COLO668 (cell line): Measurements from ENCODE around the gene SQSTM1.
"Not testable (repeated sequence)": the region's sequence is repeated elsewhere in the genome, so short reads cannot be mapped to it uniquely, and the experiment has no call there.

Experiments used
- DNase-seq: peaks from one replicate; lab custom pipeline; 2025; ENCODE audit not compliant: unreplicated experiment; lab: John Stamatoyannopoulos, UW

Gene SQSTM1

DNA sequence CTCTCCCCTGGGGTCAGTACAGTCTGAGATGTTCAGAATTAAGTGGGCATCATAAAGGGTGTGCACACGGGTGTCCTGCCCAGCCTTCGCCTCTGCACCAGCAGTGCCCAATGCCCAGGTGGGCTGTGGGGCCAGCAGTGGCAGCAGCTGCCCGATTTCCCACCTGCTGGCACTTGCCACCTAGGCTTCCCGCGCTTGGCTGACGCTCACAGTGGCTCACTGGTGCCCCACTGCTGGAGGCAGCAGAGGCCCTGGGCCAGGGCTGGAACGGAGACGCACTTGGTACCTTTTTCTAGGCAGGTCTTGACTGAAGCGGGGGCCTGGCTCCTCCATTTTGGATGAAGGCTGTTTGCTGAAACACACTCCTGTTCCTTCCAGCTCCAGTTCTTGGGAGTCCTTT lies 20.9 kb downstream of the SQSTM1 start:
- DNase-seq, result no peak

GRCh38 chr5:179852993-179853547 lies 32.4 kb downstream of the SQSTM1 start:
- DNase-seq, result no peak

- DNase-seq, result no peak
Measured at GRCh38 chr5:179854356-179854755, 33.7 kb downstream of the SQSTM1 start.

- DNase-seq, result peak; percentile 60
Measured at GRCh38 chr5:179858241-179858585, 37.5 kb downstream of the SQSTM1 start.

GRCh38 chr5:179858586-179859427 lies 38.1 kb downstream of the SQSTM1 start, which contains the start of gene MRNIP:
Gene MRNIP, minus strand, starts transcription at chr5:179858817. Its CDS starts 21 bp downstream, at chr5:179858796.
- DNase-seq, result peak; percentile 94

GRCh38 chr5:179860301-179860700 lies 39.6 kb downstream of the SQSTM1 start:
- no peak for DNase-seq

GRCh38 chr5:179862296-179862695 lies 41.6 kb downstream of the SQSTM1 start:
- no peak for DNase-seq

DNA sequence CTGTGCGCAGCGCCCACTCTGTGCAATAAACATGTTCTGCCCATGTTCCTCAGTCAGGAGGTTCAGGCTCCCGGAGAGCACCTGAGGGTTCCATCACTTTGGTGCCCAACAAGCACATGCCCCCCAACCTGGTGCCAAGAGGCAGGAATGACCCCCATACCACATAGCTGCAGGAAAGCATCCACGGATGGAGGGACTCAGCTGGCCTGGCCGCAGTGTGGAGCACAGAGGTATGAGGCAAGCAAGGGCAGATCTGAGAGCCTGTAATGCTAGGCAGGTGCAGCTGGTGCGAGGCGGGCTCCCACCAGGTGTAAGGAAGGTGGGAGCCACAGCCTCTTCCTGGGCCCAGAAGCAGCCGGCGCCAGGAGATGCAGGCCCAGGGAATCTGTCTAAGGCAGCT lies 42.2 kb downstream of the SQSTM1 start:
- DNase-seq, result no peak

GRCh38 chr5:179863449-179864085 lies 42.9 kb downstream of the SQSTM1 start:
- DNase-seq, result no peak

GRCh38 chr5:179864686-179865085 lies 44.0 kb downstream of the SQSTM1 start:
- DNase-seq, result no peak

DNA sequence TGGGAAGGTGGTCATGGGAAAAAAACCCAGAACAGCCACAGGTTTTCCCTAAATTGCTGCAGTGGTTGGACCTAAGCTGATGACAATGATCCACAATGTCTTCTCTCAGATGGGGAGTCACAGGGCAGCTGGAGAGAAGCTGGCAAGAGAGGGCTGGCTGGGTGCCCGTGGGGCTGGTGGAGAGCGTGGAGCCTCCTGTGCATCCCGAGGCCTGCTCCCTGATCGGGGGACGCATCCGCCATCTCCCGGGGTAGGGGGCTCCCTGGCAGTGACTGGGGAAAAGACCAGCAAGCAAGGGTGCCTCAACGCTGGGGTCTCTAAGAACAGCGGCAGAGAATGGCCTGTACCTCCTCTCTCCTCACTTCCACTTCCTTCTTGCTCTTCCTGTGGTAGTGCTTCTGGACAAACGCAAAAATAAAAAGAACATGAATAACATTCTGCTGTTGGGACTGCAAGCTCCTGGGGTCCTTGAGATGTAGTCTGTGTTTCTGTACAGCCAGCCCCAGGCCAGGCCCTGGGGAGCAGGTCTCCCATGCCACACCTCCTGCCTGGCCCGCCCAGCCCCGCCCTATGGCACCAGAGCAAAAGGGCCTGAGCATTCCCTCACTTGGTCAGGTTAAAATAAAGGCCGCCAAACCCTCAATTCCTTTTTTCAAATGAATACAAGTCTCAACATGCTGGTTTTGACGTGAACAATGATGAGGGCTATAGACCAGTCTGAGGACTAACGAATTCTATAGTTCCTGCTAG lies 45.0 kb downstream of the SQSTM1 start:
- no peak for DNase-seq

DNA sequence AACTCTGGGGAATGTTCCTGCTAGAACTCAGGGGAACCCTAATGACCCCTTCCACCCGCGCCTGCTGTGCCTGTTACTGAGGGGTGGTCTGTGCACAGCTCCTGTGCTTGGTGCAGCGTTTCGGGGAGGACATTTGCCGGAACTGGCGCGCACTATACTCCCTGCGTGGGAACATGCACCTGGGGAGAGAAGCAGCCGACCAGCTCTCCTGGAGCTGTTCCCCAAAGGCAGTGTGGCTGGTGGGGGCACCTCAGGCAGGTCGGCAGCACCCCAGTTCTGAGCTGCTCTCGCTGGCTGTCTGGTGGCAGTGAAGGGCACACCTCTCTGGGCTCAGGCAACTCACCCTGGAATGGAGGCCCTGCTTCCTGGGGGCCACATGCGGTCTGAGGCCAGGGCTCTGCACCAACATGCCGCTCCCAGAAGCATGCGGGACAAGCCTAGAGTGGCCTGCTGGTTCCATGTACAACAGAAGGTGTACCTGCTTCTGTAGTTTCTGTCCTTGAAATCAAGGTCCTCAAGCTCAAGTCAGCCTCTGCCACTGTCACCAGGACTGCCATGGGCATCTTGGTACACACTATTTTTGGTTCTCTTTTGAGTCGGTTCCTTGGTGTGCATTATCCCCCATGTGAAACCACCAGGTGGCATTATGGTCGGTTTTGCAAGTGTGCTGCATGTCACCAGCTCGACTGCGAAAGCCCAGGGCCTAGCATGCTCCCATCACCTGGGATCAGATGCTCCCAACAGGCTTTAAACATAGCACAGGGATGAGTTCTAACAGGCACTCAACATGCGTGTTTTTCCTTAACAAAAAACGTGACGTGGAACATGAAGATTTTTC lies 45.8 kb downstream of the SQSTM1 start:
- DNase-seq, result no peak

- DNase-seq, result no peak
Measured at GRCh38 chr5:179867079-179867465, 46.4 kb downstream of the SQSTM1 start.

DNA sequence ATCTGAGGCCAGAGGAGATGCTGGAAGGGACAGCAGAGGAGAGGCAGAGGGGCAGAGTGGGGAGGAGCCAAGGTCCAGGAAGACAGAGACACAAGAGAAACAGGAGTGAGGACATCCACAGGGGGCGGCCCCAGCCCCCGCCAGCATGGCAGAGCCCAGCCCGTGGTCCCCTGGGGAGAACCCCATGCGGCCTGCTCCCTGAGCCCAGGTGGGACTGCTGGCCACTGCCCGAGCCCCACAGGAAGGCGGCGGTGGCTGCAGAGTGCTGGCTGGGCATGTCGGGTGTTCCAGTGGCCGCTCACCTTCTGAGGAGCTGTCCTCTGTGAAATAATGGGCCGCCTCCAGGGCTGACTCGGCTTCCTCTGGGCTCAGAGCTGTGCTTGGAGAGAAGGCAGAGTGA lies 46.8 kb downstream of the SQSTM1 start:
- DNase-seq, result no peak

DNA sequence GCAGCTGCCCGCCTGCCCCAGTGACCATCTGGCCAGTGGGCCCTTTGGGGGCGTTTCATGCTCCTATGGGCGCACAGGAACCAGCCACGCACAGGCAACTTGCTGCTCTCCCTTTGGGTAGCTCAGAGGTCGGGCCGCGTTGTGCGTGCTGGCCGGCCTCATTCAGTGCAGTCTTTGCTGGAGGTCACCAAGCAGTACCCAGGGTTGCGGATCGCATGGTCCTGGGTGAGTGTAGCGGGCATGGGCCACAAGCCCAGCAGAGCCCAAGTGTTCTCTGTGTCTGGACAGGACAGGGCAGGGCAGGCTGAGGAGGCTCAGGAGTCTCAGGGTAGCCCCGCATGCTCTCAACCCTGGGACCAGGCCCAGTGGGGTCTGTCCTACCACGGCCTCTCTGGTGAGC lies 47.8 kb downstream of the SQSTM1 start:
- DNase-seq, result no peak

GRCh38 chr5:179869101-179869500 lies 48.4 kb downstream of the SQSTM1 start:
- DNase-seq, result no peak

DNA sequence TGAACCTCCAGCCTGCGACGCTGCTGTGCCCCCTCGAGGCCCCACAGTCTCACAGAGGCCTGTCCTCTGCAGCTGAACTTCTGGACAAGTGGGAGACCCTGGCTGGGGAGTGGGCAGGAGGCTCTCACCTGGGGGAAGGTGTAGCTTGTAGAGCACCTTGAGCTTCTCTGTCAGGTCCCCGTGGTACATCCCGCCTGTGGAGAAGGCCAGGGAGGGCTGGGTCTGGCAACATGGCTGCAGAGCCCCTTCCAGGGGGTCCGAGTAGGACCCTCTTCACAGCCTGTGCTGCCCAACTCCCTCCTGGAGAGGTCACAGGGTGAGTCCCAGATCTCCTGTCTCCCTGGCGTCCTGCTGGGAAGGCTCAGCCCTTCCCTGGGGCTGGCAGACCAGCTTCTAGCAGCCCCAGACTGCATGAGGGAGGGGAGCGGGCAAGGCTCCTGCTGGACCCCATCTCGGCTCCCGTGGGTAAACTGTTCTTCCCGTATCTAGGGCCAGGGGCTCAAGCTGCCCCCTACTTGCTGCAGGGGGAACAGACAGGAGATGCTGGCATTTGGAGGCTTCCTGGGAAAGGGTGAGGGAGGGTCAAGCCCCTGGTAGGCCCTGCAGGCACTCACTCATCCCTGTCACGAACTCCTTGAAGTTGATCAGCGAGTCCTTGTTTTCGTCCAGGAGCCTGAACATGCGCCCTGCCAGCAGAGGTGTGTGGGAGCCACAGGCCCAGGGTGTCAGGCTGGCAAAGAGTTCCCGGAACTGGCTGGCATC lies 49.1 kb downstream of the SQSTM1 start:
- no peak for DNase-seq

DNA sequence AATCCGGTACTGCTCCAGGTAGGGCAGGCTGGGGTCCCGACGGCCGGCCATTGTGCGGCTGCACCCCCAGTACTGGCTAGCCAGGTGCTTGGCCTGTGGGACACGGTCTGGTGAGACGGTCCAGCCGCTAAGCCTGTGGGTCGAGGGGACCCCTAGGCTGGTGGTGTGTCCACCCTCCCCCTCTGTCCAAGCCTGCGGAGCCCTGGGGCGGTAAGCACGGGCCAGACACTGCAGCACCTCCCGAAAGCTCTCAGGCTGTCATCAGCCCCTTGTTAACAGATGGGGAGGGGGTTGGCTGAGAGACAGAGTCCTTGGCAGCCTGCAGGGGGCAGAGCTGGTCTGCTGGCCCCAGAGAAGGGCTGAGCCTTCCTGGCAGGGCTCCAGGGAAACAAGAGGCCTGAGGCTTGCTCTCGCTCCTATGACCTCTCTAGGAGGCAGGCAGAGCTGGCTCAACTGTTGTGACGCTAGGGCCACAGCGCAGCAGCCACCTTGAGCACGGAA lies 49.7 kb downstream of the SQSTM1 start:
- no peak for DNase-seq

- no peak for DNase-seq
Measured at GRCh38 chr5:179870952-179871351, 50.2 kb downstream of the SQSTM1 start.

DNA sequence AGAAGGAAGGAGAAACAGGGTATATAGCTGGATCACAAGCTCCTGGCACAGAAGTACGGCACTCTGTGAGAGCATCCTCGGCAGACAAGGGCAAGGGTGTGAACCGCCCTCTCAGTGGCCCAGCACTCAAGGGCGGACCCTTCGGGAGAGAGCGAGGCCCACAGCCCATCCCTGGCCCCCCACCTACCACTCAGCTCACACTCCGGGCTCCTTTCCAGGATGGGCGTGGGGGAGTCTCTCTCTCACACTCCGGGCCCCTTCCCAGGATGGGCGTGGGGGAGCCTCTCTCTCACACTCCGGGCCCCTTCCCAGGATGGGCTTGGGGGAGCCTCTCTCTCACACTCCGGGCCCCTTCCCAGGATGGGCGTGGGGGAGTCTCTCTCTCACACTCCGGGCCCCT lies 50.8 kb downstream of the SQSTM1 start:
- DNase-seq, result not testable (repeated sequence)
